RWPE1 (cell line): ENCODE measurements around the gene GOLGA6A.

Experiments
- CTCF ChIA-PET: fragments of 350-600 bp; sonication (Branson Sonifier 250); formaldehyde crosslinking; extraction: SDS; loops from one replicate; lab custom pipeline; 2021; lab: Yijun Ruan, JAX
- POLR2A ChIA-PET: fragments of 400-600 bp; formaldehyde crosslinking; extraction: SDS; loops from one replicate; lab custom pipeline; 2020; ENCODE audit warnings: antibody characterized with exemption; ENCODE audit not compliant: low non-redundant PET; lab: Yijun Ruan, JAX
- DNase-seq: peaks from one replicate; pipeline ENCODE4 v3.0.0; 2012; ENCODE audit warnings: low spot score
- H3K27ac ChIP-seq: fragments of 450-650 bp; 2 replicates; pipeline ENCODE4 v1.5.1; 2017
- CTCF ChIP-seq: fragments of 450-650 bp; conservative IDR thresholded peaks from 2 replicates; pipeline ENCODE4 v1.5.1; 2017; ENCODE audit warnings: low read depth, mild to moderate bottlenecking

GOLGA6A gene

GRCh38 chr15:74034206-74034755, 48.1 kb downstream of the GOLGA6A start:
- no peak overlapping the region for H3K27ac ChIP-seq
- no peak for DNase-seq
- ChIA-PET CTCF (interaction anchor here (1.5 to 1.6 kb wide), 2 partner anchors 10 to 14 kb away, joined by 3 to 12 read pairs; no protein-coding TSS in a partner anchor), POLR2A (interaction anchor here (1.0 kb wide), 1 partner anchor 62 kb away, joined by 3 read pairs; no protein-coding TSS in a partner anchor)
- TF ChIP-seq CTCF = no peak

- POLR2A ChIA-PET = no interaction called here
- no peak overlapping the region for H3K27ac ChIP-seq
- CTCF ChIA-PET = interaction anchor here (0.5 to 0.6 kb wide), 2 partner anchors 81 to 90 kb away, joined by 4 read pairs; no protein-coding TSS in a partner anchor
- DNase-seq = no peak
- TF ChIP-seq CTCF = no peak
These were observed 49.5 kb downstream of the GOLGA6A start for GRCh38 chr15:74032606-74033561.

GRCh38 chr15:74032046-74032445, 50.3 kb downstream of the GOLGA6A start:
- CTCF ChIA-PET = no interaction called here
- H3K27ac ChIP-seq = no peak overlapping the region

GRCh38 chr15:74028646-74029045, 53.7 kb downstream of the GOLGA6A start:
- no peak for TF ChIP-seq CTCF
- CTCF ChIA-PET = interaction anchor here (1.5 kb wide), 2 partner anchors 19 to 56 kb away, joined by 6 to 8 read pairs; no protein-coding TSS in a partner anchor
- no peak overlapping the region for H3K27ac ChIP-seq
- POLR2A ChIA-PET = no interaction called here
- no peak for DNase-seq

More at GRCh38 chr15:74032046-74032445, 50.3 kb downstream of the GOLGA6A start:
- POLR2A ChIA-PET = no interaction called here
- DNase-seq = no peak
- TF ChIP-seq CTCF = no peak

GRCh38 chr15:74027688-74028087, 54.7 kb downstream of the GOLGA6A start:
- TF ChIP-seq CTCF = no peak
- no peak overlapping the region for H3K27ac ChIP-seq
- ChIA-PET POLR2A (no interaction called here), CTCF (interaction anchor here (0.6 to 1.5 kb wide), 2 partner anchors 55 to 118 kb away, joined by 4 to 8 read pairs; no protein-coding TSS in a partner anchor)
- no peak for DNase-seq

- H3K27ac ChIP-seq = no peak overlapping the region
- CTCF ChIA-PET = no interaction called here
- POLR2A ChIA-PET = no interaction called here
- DNase-seq = no peak
- TF ChIP-seq CTCF = no peak
These were observed 56.9 kb downstream of the GOLGA6A start for GRCh38 chr15:74025436-74025835.
